K562 (cell line): ENCODE data around the gene BATF. TPM values are rescaled to one million over a fixed set of nuclear protein-coding genes. Genes with fewer than 3 reads are reported as not detected.

ENCODE experiments used
- ARID2 ChIP-seq: fragments of 450-650 bp; IDR thresholded peaks from 2 replicates; pipeline ENCODE4 v1.6.1; 2017; ENCODE audit warnings: antibody characterized with exemption, mild to moderate bottlenecking
- BCL6 ChIP-seq: fragments of 250-450 bp; sonication (Bioruptor Pico); IDR thresholded peaks from 2 replicates; pipeline ENCODE4 v1.4.0; 2020
- BHLHE40 ChIP-seq: IDR thresholded peaks from 2 replicates; pipeline ENCODE4 v1.6.1; 2011; ENCODE audit warnings: low read length, improper control_type of control experiment
- BMI1 ChIP-seq: fragments of 150-350 bp; IDR thresholded peaks from 2 replicates; pipeline ENCODE4 v1.6.1; 2014; ENCODE audit warnings: low read length
- CBFA2T3 ChIP-seq: fragments of 450-650 bp; IDR thresholded peaks from 2 replicates; pipeline ENCODE4 v1.6.1; 2017
- CCNT2 ChIP-seq: IDR thresholded peaks from 2 replicates; pipeline ENCODE4 v1.6.1; 2011; ENCODE audit warnings: borderline replicate concordance, low read depth, mild to moderate bottlenecking, moderate library complexity, mixed read lengths, low read length; ENCODE audit not compliant: insufficient read length; ENCODE audit errors: extremely low read depth
- ELF1 ChIP-seq: fragments of 200-800 bp; sonication (Bioruptor generic); IDR thresholded peaks from 2 replicates; pipeline ENCODE4 v1.6.1; 2016; ENCODE audit warnings: missing genetic modification characterization, missing compliant biosample characterization
- GABPA ChIP-seq: fragments of 200-800 bp; sonication (Bioruptor generic); conservative IDR thresholded peaks from 2 replicates; pipeline ENCODE4 v1.6.1; 2016; ENCODE audit warnings: low read depth, missing genetic modification characterization, missing compliant biosample characterization
- HDAC8 ChIP-seq: fragments of 450-650 bp; IDR thresholded peaks from 2 replicates; pipeline ENCODE4 v1.6.1; 2016; ENCODE audit warnings: mild to moderate bottlenecking, missing genetic modification characterization, moderate library complexity, missing compliant biosample characterization
- HSF4 ChIP-seq: fragments of 250-450 bp; sonication (Bioruptor Pico); IDR thresholded peaks from 2 replicates; pipeline ENCODE4 v2.1.2; 2022; ENCODE audit warnings: mild to moderate bottlenecking, moderate library complexity, borderline replicate concordance
- KLF10 ChIP-seq: fragments of 250-450 bp; sonication (Bioruptor Pico); IDR thresholded peaks from 2 replicates; pipeline ENCODE4 v1.6.1; 2021; ENCODE audit warnings: matching md5 sums
- KLF16 ChIP-seq: IDR thresholded peaks from 2 replicates; pipeline ENCODE4 v1.6.1; 2016; ENCODE audit warnings: antibody characterized with exemption
- NR4A1 ChIP-seq, 2 experiments: fragments of 250-450 bp in 1 of 2; fragments of 450-650 bp in 1 of 2; sonication (Bioruptor Pico) in 1 of 2; IDR thresholded peaks; 2 replicates each; pipeline versions ENCODE4 v1.4.0 to v1.6.1; 2016 to 2020; ENCODE audit warnings: mild to moderate bottlenecking in 2 of 2, missing compliant biosample characterization in 1 of 2, missing genetic modification characterization in 1 of 2, moderate library complexity in 1 of 2
- NUFIP1 ChIP-seq: fragments of 450-650 bp; IDR thresholded peaks from 2 replicates; pipeline ENCODE4 v1.6.1; 2018; ENCODE audit not compliant: partially characterized antibody
- POLR2H ChIP-seq: IDR thresholded peaks from 2 replicates; pipeline ENCODE4 v1.6.1; 2016; ENCODE audit warnings: missing genetic modification characterization, low read depth, mild to moderate bottlenecking, control low read depth, missing compliant biosample characterization, moderate library complexity
- PTRF ChIP-seq: fragments of 450-650 bp; IDR thresholded peaks from 2 replicates; pipeline ENCODE4 v1.6.1; 2016; ENCODE audit warnings: mild to moderate bottlenecking, missing genetic modification characterization, missing compliant biosample characterization
- SMAD4 ChIP-seq: fragments of 250-450 bp; sonication (Bioruptor Pico); conservative IDR thresholded peaks from 2 replicates; pipeline ENCODE4 v1.8.0; 2021; ENCODE audit warnings: inconsistent platforms, mild to moderate bottlenecking, moderate library complexity
- SRSF9 ChIP-seq: fragments of 200-400 bp; formaldehyde crosslinking; IDR thresholded peaks from 2 replicates; pipeline ENCODE4 v1.6.1; 2017; ENCODE audit warnings: low read depth, low read length, borderline replicate concordance
- ZNF717 ChIP-seq: fragments of 250-450 bp; sonication (Bioruptor Pico); IDR thresholded peaks from 2 replicates; pipeline ENCODE4 v1.5.0; 2021
- ZNF766 ChIP-seq: fragments of 200-800 bp; sonication (Bioruptor generic); conservative IDR thresholded peaks from 2 replicates; pipeline ENCODE4 v1.6.1; 2016; ENCODE audit warnings: missing genetic modification characterization, missing compliant biosample characterization
- polyA plus RNA-seq, 8 experiments: library from polyadenylated mRNA; depleted of rRNA in 4 of 8; stranded (reverse) in 5 of 8; unstranded in 3 of 8; fragments of >200 nt; fragmentation: Nextera tagmentation in 2 of 8; fragmentation: Illumina TruSeq in 1 of 8; extraction: Ambion mirVana in 2 of 8; extraction: Trizol in 1 of 8; gene quantifications; 2 replicates each; pipeline versions ENCODE4 v1.2.1 to v1.2.3, GENCODE V29; 2011 to 2014; ENCODE audit warnings: inconsistent platforms in 1 of 8, missing spikeins in 1 of 8
- total RNA-seq, 7 experiments: library from RNA; depleted of rRNA in 6 of 7; stranded (reverse); fragments of >200 nt in 6 of 7; fragmentation: Illumina TruSeq in 2 of 7; extraction: Trizol in 2 of 7; gene quantifications; 2 replicates each; pipeline versions ENCODE4 v1.2.1 to v1.2.3, GENCODE V29; 2011 to 2021; ENCODE audit warnings: low replicate concordance in 1 of 7
- TF ChIP-seq, protein P1 (sequence below): fragments of 250-450 bp; sonication (Bioruptor Pico); IDR thresholded peaks from 2 replicates; pipeline ENCODE4 v1.8.0; 2021; ENCODE audit warnings: mild to moderate bottlenecking, moderate library complexity
- TF ChIP-seq, protein P2 (sequence below): sonication (generic); formaldehyde crosslinking; IDR thresholded peaks from 2 replicates; pipeline ENCODE4 v1.8.0; 2023; ENCODE audit warnings: mild to moderate bottlenecking, missing genetic modification reagents
- TF ChIP-seq, protein P3 (sequence below): fragments of 250-450 bp; sonication (Bioruptor Pico); IDR thresholded peaks from 2 replicates; pipeline ENCODE4 v1.4.0; 2020; ENCODE audit warnings: mild to moderate bottlenecking
- TF ChIP-seq, protein P4 (sequence below): sonication (generic); formaldehyde crosslinking; IDR thresholded peaks from 2 replicates; pipeline ENCODE4 v1.8.1; 2022; ENCODE audit warnings: missing genetic modification reagents

Gene BATF
- total and polyA plus RNA-seq, 9 of the 15 experiments (the other 6 are each of a cell fraction or from before 2014, with no cell fraction given): 0.13 to 2.1 (median 0.55) TPM; not detected in 2

DNA sequence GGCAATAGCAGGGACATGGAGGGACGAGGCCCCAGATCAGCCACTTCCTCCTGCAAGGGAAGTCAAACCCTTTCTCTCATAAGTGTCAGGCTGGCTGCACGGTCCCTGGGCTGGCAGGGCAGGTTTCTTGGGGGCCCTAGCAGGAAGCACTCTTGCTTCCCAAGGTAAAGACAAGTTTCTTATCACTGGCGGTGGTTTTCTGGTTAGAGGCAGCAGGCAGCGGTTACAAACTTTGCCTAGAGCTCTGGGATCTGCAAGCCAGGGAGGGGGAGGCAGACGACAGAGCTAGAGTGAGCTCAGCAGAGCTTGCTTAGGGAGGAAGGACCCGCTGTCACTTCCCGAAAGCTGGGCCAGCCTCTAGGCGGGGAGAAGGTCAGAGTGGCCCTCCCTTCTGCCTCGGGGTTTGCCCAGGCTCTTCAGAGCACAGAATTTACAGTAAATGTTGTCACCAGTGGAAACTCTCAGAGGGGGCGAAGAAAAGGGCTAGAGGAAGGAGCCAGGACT is 20.4 kb downstream of the BATF start (continued):
- TF ChIP-seq, protein P1, sequence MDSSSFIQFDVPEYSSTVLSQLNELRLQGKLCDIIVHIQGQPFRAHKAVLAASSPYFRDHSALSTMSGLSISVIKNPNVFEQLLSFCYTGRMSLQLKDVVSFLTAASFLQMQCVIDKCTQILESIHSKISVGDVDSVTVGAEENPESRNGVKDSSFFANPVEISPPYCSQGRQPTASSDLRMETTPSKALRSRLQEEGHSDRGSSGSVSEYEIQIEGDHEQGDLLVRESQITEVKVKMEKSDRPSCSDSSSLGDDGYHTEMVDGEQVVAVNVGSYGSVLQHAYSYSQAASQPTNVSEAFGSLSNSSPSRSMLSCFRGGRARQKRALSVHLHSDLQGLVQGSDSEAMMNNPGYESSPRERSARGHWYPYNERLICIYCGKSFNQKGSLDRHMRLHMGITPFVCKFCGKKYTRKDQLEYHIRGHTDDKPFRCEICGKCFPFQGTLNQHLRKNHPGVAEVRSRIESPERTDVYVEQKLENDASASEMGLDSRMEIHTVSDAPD (CRISPR knock-in tag): no peak
- 0 out of 2 replicates have a peak, but pooled peaks have one; percentile 14 for TF ChIP-seq KLF16
- TF ChIP-seq PTRF (tag): no peak
- no peak for TF ChIP-seq BMI1
- TF ChIP-seq ELF1 (tag): no peak
- no peak for TF ChIP-seq CCNT2
- TF ChIP-seq KLF10: no peak
- TF ChIP-seq GABPA (tag): 0 out of 2 replicates have a peak, but pooled peaks have one; percentile 16
- no peak for TF ChIP-seq SRSF9
- no peak for TF ChIP-seq NR4A1 (CRISPR knock-in tag; IDR thresholded peaks at IDR 0.05)
- TF ChIP-seq NR4A1 (tag; IDR thresholded peaks at IDR 0.05): no peak
- no peak for TF ChIP-seq CBFA2T3
- TF ChIP-seq ZNF766 (CRISPR knock-in tag): 0 out of 2 replicates have a peak, but pooled peaks have one; percentile 32
- no peak for TF ChIP-seq ARID2
- TF ChIP-seq NUFIP1: no peak
- no peak for TF ChIP-seq BCL6 (CRISPR knock-in tag)
- TF ChIP-seq, protein P2, sequence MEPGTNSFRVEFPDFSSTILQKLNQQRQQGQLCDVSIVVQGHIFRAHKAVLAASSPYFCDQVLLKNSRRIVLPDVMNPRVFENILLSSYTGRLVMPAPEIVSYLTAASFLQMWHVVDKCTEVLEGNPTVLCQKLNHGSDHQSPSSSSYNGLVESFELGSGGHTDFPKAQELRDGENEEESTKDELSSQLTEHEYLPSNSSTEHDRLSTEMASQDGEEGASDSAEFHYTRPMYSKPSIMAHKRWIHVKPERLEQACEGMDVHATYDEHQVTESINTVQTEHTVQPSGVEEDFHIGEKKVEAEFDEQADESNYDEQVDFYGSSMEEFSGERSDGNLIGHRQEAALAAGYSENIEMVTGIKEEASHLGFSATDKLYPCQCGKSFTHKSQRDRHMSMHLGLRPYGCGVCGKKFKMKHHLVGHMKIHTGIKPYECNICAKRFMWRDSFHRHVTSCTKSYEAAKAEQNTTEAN (CRISPR knock-in tag): no peak
- TF ChIP-seq ZNF717 (CRISPR knock-in tag): no peak
- no peak for TF ChIP-seq SMAD4 (CRISPR knock-in tag)
- no peak for TF ChIP-seq HDAC8 (tag)
- TF ChIP-seq, protein P3, sequence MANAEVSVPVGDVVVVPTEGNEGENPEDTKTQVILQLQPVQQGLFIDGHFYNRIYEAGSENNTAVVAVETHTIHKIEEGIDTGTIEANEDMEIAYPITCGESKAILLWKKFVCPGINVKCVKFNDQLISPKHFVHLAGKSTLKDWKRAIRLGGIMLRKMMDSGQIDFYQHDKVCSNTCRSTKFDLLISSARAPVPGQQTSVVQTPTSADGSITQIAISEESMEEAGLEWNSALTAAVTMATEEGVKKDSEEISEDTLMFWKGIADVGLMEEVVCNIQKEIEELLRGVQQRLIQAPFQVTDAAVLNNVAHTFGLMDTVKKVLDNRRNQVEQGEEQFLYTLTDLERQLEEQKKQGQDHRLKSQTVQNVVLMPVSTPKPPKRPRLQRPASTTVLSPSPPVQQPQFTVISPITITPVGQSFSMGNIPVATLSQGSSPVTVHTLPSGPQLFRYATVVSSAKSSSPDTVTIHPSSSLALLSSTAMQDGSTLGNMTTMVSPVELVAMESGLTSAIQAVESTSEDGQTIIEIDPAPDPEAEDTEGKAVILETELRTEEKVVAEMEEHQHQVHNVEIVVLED (CRISPR knock-in tag): no peak
- TF ChIP-seq, protein P4, sequence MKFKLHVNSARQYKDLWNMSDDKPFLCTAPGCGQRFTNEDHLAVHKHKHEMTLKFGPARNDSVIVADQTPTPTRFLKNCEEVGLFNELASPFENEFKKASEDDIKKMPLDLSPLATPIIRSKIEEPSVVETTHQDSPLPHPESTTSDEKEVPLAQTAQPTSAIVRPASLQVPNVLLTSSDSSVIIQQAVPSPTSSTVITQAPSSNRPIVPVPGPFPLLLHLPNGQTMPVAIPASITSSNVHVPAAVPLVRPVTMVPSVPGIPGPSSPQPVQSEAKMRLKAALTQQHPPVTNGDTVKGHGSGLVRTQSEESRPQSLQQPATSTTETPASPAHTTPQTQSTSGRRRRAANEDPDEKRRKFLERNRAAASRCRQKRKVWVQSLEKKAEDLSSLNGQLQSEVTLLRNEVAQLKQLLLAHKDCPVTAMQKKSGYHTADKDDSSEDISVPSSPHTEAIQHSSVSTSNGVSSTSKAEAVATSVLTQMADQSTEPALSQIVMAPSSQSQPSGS (CRISPR knock-in tag): no peak
- no peak for TF ChIP-seq POLR2H
- no peak for TF ChIP-seq BHLHE40
- TF ChIP-seq HSF4 (CRISPR knock-in tag): no peak
